GM18907 (cell line): ENCODE data around the gene WDR7.
A peak's percentile ranks its signal among the peaks of the same experiment; 100 is the strongest.

Source experiments
- ATAC-seq: cut with Tn5 transposase; IDR thresholded peaks from one replicate; pipeline ENCODE4 v1.9.1; 2021; ENCODE audit warnings: mild to moderate bottlenecking, moderate library complexity; ENCODE audit not compliant: unreplicated experiment

Gene WDR7

GRCh38 chr18:56650944-56651770 is at the start of gene WDR7:
Gene WDR7, plus strand, starts transcription at chr18:56651359. Its CDS starts 21,157 bp downstream, at chr18:56672516.
- peak; percentile 98 for ATAC-seq

GRCh38 chr18:56606618-56607017 is 44.5 kb upstream of the WDR7 start:
- ATAC-seq: no peak

GRCh38 chr18:56615738-56616520 is 35.2 kb upstream of the WDR7 start:
- no peak for ATAC-seq

- no peak for ATAC-seq
These were observed 23.2 kb upstream of the WDR7 start for GRCh38 chr18:56627991-56628390.

- ATAC-seq: no peak
These were observed 18.8 kb upstream of the WDR7 start for GRCh38 chr18:56632070-56633022.

GRCh38 chr18:56635007-56635406 is 16.2 kb upstream of the WDR7 start:
- ATAC-seq: no peak

GRCh38 chr18:56637176-56637575 is 14.0 kb upstream of the WDR7 start:
- no peak for ATAC-seq

- peak; percentile 6 for ATAC-seq
These were observed 13.4 kb upstream of the WDR7 start for GRCh38 chr18:56637711-56638231.

- ATAC-seq: peak; percentile 94
These were observed 12.7 kb upstream of the WDR7 start, which contains the start of gene TXNL1 for GRCh38 chr18:56638232-56639103. Gene TXNL1, minus strand, starts transcription at chr18:56638592. Its CDS starts 152 bp downstream, at chr18:56638440.

GRCh38 chr18:56639104-56639381 is 12.1 kb upstream of the WDR7 start:
- ATAC-seq: no peak

GRCh38 chr18:56639571-56639970 is 11.6 kb upstream of the WDR7 start:
- no peak for ATAC-seq

- no peak for ATAC-seq
These were observed 9.3 kb upstream of the WDR7 start for GRCh38 chr18:56641714-56642337.

- ATAC-seq: no peak
These were observed 7.8 kb upstream of the WDR7 start for GRCh38 chr18:56643381-56643780.

GRCh38 chr18:56645415-56646016 is 5.6 kb upstream of the WDR7 start:
- no peak for ATAC-seq

GRCh38 chr18:56647071-56647470 is 4.1 kb upstream of the WDR7 start:
- ATAC-seq: no peak

GRCh38 chr18:56647951-56648893 is 2.9 kb upstream of the WDR7 start:
- ATAC-seq: no peak

- ATAC-seq: no peak
These were observed 1.2 kb upstream of the WDR7 start for GRCh38 chr18:56649996-56650395.

GRCh38 chr18:56651771-56652092 is 573 bp downstream of the WDR7 start:
- no peak for ATAC-seq
